SK-N-DZ (cell line): ENCODE results near the gene MSH6.
"Not testable (repeated sequence)": the region's sequence is repeated elsewhere in the genome, so short reads cannot be mapped to it uniquely, and the experiment has no call there.

ENCODE experiments used
- DNase-seq: peaks from one replicate; pipeline ENCODE4 v3.0.0-alpha.2; 2015; ENCODE audit warnings: low spot score
- small RNA-seq, 2 experiments: library from RNA; depleted of rRNA; stranded (forward); fragments of <200 nt; gene quantifications; one replicate each; pipeline ENCODE3, GENCODE V24; 2014

MSH6 gene

DNA sequence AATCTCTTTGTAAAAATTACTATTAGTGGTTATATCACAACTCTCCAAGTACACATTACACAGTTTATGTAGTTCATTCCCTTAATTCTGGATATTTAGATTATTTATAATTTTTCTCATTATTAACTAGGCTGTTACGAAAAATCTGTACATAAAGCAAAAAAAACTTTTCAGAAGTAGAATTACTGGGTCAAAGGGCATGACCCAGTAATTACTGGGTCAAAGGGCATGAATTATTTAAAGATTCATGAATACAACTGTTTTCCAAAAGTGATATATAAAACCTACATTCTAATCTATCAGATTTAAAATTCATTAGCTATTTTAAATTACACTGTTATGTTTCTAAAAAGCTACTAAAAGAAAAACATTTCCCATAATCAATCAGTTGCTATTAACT lies 55.3 kb downstream of the MSH6 start:
- no peak for DNase-seq

DNA sequence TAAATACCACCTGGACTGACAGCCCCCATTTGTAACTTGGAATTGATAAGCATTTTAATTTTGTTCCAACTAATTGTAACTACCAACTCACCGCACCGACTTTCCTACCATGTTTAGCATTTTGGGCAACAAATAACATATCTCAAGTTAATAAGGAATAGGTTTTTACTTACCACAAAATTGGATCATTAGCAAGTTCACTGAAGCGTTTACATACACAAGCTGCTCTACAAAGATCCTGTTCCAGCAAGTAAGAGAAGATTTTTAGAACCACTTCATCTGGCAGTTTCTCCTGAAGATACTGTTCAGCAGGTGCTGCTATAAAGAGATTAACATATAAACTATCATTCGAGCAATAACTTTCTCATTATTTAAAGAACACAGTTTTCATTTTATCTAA lies 55.7 kb downstream of the MSH6 start:
- no peak for DNase-seq

DNA sequence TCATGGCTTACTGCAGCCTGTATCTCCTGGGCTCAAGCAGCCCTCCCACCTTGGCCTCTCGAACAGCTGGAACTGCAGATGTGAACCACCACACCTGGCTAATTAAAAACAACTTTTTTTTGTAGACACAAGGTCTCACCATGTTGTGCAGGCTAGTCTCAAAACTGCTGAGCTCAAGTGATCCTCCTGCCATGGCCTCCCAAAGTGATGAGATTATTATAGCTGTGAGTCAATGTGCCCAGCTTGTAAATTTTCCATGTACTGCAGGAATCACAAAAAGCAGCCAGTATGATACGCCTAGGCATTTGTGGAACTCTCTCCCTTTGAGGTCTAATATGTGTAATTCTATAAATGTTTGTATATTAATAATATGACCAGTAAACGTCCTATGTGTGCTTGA lies 59.9 kb downstream of the MSH6 start:
- DNase-seq, result no peak

DNA sequence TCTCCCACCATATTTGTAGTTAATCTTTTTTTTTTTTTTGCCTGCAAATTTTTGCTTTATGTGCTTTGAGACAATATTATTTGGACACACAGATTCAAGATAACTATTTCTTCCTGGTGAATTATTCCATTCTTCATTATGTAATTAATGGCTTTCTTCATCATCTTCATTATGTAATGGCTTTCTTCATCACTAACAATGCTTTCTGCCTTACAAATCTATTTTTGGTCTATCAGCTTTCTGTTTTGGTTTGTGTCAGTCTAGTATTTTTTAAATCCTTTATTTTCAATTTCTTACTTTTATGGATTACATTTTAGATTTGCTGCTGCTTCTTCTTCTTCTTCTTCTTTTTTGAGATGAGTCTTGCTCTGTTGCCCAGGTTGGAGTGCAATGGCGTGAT lies 60.5 kb downstream of the MSH6 start:
- no peak for DNase-seq

DNA sequence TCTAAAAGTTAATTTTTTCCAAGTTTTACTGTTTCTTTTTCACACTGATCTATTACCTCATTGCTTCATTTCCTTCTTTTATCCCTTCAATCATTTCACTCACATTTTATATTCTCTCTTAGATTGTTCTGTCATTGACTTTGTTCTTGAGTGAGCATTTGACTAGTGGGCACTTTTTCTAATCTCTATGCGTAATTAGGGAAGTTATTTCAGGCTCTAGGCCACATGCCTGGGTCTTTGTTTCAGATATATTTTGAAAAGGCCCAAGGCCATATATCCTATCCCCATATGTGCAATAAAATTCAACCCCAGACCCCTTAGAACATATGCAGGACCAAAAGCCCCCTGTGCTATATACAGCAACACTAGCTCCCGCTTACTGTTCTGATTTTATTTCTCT lies 61.2 kb downstream of the MSH6 start:
- no peak for DNase-seq

DNA sequence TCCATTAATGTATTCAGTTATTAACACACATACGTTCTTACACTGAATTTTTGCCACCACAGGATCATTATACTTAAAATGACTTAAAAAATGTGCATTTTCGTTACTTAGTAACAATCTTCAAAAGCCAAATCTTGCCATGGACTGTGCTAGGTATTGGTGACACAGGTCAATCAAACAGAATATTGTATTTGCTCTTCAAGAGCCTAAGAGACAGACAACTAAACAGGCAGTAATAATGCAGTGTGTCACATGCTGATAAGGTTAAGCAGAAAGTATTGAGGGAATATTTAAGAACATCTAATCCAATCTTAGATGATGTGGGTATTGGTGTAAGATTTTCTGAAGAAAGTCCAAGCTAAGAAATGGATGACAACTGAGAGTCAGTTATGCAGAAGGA lies 66.4 kb downstream of the MSH6 start:
- no peak for DNase-seq

DNA sequence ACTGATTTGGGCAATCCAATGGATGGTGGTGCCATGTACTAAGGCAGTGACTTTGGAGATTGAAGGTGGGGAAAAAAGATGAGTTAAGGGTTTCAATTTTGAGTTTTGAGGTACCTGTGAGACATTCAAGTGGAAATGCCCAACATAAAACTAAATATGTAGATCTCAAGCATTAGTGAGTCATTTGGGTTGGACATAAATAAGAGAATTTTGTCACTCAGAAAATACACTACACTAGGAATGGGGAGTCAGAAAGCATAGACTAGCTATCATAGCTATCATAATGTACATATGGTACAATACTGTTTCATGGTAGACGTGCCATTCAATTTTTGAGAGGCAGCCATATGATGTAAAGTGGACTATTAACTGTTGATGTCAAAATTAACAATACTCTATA lies 67.3 kb downstream of the MSH6 start:
- no peak for DNase-seq

DNA sequence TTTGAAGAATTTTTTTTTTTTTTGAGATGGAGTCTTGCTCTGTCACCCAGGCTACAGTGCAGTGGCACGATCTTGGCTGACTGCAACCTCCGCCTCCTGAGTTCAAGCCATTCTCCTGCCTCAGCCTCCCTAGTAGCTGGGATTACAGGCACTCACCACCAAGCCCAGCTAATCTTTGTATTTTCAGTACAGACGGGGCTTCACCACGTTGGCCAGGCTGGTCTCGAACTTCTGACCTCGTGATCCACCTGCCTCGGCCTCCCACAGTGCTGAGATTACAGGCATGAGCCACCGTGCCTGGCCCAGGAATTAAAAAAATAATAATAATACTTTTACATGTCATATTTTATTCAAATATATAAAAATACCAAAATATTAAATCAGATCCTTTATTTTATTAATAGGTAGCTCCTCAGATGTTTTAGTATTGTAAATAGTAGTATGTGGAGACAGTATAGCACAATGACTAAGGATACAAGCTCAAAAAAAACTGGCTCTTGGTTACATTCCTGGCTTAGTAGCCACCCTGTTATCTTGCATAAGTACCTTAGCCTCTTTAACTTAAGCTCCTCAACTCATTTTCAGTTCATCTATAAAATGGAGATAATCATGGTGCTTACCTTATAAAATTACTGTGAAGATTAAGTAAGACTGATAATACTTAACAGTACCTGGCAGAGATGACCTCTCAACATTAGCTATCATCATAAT lies 70.3 kb downstream of the MSH6 start:
- not testable (repeated sequence) for DNase-seq

Small RNA genes lying within 50 kb of the gene (small RNA-seq; reads per million reads assigned to genes)
- 0 reads per million in 2 experiments for gene RF00026
- 0 reads per million in 2 experiments for gene RPL36AP15
